MM.1S (cell line): ENCODE results near the gene SURF2.

Experiments used
- EZH2 ChIP-seq: fragments of 300-600 bp; sonication (generic); optimal IDR thresholded peaks from 2 replicates; pipeline ENCODE3; 2017; ENCODE audit warnings: low read depth, mild to moderate bottlenecking, antibody characterized with exemption, low read length, mixed read lengths
- TF ChIP-seq, protein P1 (sequence below): fragments of 300-600 bp; sonication (generic); IDR thresholded peaks from 2 replicates; pipeline ENCODE4 v1.5.1; 2016; ENCODE audit warnings: antibody characterized with exemption, low read length, mixed read lengths

DNA sequence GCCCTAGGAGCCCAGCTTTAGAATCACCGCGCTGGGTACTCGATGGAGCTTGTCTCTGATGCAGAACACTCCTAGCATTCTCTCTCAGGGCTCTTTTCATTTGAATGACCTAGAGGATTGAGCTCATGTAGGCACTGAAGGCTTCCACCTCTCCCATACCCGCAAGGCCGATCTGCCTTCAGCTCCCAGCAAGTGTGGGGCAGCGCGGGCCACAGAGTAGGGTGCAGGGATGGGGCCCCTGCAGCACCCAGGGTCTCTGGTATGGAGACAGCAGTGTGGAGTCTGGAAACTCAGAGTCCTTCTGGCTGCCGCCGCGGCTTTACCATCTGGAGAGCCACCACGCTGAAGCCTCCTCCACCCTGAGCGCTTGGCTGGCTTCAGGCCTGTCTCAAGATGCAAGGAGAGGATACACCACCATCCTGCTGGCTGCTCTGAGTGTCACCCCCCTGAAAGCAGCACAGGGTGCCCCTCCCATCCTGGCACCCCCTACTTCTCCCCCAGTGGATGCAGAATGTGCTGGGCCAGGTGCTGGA is 32.7 kb downstream of the SURF2 start:
- TF ChIP-seq, protein P1, sequence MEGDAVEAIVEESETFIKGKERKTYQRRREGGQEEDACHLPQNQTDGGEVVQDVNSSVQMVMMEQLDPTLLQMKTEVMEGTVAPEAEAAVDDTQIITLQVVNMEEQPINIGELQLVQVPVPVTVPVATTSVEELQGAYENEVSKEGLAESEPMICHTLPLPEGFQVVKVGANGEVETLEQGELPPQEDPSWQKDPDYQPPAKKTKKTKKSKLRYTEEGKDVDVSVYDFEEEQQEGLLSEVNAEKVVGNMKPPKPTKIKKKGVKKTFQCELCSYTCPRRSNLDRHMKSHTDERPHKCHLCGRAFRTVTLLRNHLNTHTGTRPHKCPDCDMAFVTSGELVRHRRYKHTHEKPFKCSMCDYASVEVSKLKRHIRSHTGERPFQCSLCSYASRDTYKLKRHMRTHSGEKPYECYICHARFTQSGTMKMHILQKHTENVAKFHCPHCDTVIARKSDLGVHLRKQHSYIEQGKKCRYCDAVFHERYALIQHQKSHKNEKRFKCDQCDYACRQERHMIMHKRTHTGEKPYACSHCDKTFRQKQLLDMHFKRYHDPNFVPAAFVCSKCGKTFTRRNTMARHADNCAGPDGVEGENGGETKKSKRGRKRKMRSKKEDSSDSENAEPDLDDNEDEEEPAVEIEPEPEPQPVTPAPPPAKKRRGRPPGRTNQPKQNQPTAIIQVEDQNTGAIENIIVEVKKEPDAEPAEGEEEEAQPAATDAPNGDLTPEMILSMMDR: no peak
- no peak for TF ChIP-seq EZH2
